NCI-H2171 (cell line): ENCODE results near the gene C1orf116.

Source experiments
- DNase-seq: peaks from one replicate; lab custom pipeline; 2025; lab: John Stamatoyannopoulos, UW

Gene C1orf116

GRCh38 chr1:207034998-207035397 lies 2.4 kb upstream of the C1orf116 start:
- no peak for DNase-seq

DNA sequence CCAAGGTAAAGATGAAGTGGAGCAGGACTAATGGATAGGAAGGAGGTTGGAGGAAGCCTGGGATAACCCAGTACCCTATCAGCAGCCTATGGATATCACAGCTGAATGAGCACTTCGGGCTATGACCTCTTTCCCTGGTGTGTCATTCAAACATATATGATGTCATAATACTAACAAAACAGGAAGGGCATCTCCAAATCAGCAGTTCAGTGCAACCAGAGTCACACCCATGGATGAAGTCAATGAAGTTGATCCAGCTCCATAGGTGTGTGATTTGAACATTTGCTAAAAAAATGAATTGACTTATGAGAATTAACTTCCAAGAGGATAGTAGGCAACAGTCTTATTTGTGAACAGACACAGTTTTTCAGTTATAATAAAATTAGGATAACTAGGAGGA lies 1.7 kb upstream of the C1orf116 start:
- DNase-seq, result no peak

DNA sequence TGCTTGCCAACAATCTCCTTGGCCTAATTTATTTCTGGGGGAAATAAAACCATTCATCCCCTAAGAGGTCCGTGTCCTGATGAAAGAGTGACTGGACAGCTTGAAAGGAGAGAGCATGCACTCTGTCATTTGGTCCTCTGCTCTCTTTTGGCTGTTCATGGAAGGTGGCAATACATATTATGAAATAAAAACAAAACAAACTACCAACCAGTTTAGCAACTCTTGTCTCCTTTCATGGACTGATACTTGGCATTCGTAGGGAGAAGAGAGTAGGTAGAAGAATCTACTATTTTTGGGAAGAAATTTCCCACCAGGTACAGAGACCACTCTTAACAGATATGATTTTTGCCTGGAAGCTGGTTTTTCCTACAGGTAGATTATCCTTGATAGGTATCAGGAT lies 746 bp upstream of the C1orf116 start:
- no peak for DNase-seq

- no peak for DNase-seq
Measured at GRCh38 chr1:207031632-207032264, 808 bp downstream of the C1orf116 start.

DNA sequence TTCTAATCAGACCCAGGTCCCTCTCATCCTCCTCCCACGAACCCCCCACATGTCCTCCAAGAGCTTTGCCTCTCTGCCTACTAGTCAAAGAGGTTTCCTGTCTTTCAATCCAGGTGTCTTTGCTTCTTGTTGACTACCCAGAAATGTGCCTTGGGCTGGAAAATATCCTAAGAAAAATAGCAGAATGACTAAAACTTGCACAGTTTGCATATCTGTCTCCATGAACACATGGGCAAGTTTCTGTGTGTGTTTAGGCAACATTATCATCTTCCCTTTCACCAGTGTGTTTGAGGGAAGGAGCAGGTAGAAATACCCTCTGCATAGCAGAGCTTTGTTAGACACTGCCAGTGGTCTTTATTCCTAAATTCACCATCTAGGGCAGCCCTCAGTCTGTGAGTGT lies 1.5 kb downstream of the C1orf116 start:
- no peak for DNase-seq

DNA sequence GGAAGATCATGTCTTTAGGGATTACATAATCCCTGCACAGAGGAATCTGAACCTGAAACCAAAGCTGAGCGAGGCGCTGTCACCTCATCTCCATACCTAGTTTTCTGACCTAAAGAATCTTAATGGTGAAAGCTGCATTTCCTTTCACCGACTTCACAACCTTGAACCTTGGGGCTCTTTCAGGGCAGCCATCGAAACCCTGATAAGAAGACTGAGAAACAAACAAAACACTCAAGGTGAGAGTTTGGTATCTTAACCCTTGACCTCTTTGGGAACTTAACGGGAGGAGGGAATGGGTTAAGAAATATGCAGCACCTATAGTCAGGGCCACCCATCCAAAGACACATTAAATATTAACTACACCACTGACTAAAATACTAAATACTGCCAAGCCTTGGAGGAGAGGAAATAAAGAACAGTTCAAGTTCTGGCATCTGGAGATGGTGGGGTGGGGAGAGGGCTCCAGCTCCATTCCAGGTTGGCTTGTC lies 2.0 kb downstream of the C1orf116 start:
- DNase-seq, result no peak

DNA sequence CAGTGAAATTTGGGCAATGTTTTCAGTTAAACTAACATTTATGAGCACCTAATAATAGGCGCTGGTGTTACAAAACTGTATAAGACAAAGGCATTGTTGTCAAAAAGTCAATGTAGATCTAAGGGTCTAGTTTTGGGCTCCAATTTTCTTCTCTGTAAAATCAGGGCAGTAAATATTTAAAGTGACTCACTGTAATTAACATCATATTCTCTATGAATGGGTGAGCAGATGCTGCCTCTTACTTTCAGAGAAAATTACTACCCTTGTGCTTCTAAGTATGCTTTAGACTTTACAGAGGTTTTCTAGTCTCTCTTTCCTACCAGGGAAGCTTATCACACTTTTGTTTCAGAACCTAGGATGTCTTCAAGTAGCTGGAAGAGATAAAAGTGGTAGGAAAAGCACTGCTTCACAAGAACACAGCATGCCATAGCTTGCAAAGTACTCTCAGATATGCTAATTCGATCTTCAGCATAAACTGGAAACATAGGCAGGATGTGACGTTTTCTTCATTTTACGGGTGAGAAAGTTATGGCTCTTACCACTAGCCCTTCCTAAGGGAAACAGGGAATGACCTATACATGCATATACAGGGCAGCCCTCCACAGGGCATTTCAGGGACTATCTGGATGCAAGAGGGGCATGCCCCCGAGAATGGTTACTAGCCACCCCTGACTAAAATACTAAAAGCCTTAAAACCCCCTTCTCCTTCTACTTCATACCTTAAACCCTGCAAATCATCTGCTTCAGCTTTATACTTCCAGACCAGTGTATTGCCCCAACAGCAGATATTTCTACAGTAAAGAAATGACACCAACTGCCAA lies 2.6 kb downstream of the C1orf116 start:
- no peak for DNase-seq

GRCh38 chr1:207028884-207029650 lies 3.5 kb downstream of the C1orf116 start:
- DNase-seq, result no peak

DNA sequence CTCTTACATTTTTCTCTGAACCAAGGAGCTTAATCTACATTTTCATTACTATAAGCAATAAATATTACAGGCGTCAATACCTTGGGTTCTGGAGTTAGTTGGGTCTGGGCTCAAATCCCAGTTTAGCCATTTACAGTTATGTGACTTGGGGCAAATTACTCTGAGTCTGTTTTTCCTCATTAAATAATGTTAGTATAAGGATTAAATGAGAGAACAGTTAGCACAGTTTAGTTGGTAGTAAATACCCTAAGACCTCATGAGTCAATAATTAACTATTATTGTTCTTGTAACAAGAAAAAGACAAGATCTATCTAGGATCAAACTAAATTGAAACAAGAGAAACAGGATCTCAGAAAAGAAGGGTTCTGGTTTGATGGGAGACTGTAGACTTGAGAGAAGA lies 4.6 kb downstream of the C1orf116 start:
- no peak for DNase-seq

DNA sequence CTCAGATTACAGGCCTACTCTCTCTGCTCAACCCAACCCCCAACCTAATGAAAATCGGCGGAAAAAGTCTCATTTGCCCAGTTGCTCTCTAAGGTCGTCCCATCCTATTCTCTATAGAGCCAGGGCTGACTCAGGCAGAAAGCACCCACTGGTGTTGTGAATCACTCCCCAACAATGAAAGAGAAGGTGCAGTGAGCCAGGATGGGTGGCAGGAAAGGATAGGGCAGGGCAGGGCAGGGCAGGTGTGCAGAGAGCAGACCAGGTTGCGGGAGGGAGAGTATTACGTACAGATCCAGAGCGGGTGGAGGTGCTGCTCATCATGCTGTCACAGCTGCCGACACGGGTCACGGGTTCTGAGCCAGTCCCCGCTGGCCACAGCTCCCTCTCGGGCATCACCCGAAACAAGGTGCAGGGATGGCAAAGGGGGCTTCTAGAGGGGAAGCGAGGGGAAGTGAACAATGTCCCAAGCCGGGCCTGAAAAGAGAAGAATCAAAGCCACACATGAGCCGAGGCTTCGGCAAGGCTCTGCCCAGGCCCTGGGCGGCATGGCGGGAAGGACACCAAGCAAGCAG lies 5.3 kb downstream of the C1orf116 start:
- DNase-seq, result no peak

DNA sequence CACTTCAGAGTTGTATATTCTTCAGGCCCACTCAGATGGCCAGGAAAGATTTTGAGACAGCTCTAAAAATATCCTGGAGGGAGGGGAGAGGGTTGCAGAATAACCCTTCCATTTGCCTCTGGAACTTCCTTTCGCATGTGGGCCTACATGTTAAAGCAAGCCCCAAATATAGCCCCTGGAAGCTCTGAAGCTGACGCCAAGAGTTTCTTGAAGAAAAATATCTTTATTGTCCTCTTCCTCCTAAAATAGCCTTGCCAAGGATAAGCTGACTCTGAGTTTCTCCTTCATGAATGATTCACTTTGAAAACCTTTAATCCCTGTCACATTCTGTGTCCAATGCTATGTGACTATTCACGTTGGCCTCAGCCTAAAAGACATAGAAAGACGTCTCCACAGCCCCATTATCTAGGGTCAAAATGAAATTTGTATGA lies 6.4 kb downstream of the C1orf116 start:
- DNase-seq, result no peak

GRCh38 chr1:207025146-207025880 lies 7.2 kb downstream of the C1orf116 start:
- DNase-seq, result no peak

GRCh38 chr1:207024202-207025145 lies 8.1 kb downstream of the C1orf116 start:
- DNase-seq, result no peak

DNA sequence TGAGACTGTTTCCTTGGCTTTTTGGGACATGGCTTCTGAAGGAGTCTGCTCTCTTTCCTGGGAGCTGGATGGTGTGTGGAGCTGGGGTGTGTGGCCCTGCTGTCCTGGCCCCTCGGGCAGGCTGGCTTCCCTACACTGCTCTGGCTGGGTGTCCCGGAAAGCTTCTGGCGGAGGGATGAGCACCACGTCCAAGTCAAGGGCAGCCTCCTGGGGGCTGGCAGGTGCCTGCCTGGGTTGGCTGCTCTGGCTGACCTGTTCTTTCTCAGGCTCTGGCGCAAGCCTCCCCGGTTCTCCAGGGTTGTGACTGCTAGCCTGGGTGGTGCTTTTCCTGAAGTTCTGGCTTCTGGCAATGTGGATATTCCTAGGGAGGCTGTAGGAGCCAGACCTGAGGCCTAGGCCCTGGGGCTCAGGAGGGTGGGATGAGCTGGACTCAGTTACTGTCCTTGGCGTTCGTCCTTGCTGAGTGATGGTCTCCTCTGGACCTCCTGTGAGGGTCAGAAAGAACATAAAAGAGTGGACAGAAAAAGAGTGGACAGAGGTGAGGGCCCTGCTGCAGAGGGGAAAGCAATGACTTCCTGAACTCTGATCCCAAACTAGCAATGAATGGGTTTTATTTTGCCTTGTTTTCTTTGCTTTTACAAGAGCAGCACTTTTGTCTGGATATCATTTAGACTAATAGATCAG lies 9.4 kb downstream of the C1orf116 start:
- DNase-seq, result no peak

DNA sequence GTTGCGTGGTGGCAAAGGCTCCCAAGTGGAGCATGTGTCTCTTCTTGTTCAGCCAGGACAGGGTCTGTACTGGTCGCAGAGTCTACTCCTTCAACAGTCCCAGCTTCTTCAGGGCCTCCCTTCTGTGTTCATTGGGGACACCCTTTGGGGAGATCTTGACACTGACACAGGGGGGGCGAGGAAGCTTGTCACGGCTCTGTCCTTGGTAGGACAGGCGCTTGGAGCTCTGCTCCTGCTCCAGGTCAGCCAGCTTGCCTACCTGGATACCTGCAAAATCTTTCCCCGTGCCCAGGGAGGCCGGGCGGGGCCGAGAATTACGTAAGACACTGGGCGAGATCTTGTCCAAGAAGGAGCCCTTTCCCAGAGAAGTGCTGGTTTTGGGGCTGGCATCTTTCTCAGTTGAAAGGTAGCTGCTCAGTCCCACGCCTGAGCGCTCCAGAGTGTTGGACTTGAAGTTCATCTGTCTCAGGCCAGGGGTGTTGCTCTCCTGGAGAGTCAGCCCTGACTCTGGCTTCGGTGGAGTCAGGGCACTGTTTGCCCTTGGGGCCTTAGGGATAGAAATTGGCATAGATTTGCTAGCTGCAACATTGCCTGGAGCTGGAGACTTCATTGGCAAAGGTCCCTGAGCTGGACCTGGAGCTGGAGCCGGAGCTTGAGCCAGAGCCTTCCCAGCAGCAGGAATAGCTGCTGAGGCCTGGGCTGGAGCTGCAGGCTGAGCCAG lies 10.5 kb downstream of the C1orf116 start:
- DNase-seq, result no peak

- no peak for DNase-seq
Measured at GRCh38 chr1:207021139-207021861, 11.3 kb downstream of the C1orf116 start.

DNA sequence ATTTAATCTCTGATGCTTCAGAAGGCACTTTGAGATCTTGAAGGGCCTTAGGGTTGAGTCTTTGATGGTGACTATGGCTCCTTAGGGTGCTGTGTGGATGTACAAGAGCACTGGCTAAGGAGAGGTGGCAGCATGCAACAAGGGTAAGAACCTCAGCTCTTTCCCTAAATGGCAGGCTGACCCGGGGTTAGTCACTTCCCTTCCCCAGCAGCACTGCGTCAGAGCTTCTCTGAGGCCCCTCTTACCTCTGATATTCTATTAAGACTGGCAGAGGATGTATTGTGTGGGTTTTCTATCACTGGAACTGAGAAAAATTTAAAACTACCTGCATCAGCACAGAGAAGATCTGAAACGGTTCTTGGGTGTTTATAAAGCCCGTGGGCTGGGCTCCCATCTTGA lies 11.8 kb downstream of the C1orf116 start:
- DNase-seq, result no peak

DNA sequence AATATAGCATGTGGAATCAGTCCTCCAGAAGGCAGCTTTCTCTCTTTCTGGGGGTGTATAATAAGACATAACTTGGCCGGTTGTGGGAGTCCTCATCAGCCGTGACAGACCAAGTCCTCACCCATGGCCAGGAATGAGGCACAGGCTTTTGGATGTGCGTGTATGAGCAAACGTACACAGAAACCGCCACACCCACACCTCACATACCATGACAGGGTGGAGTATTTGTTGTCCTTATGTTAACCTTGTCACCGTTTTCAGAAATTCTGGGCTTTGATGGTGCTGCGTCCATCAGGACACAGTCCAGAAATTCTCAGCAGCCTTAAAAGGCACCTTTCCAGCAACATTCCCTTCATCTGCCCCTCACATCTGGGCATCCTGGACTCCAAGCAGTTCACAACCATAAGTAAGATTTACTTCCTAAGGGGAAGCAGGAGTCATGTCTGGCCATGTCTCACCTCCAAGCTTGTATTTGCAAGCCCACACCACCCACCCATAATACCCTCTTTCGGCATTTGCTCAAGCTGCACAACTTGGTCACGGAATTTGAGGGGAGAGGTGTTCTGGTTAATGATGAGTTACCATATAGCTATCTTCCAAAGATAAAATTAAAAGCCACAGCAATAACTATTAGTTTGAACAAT lies 12.4 kb downstream of the C1orf116 start:
- no peak for DNase-seq
